ENCODE measurements around the gene SUN2.

The SUN2 gene

DNA sequence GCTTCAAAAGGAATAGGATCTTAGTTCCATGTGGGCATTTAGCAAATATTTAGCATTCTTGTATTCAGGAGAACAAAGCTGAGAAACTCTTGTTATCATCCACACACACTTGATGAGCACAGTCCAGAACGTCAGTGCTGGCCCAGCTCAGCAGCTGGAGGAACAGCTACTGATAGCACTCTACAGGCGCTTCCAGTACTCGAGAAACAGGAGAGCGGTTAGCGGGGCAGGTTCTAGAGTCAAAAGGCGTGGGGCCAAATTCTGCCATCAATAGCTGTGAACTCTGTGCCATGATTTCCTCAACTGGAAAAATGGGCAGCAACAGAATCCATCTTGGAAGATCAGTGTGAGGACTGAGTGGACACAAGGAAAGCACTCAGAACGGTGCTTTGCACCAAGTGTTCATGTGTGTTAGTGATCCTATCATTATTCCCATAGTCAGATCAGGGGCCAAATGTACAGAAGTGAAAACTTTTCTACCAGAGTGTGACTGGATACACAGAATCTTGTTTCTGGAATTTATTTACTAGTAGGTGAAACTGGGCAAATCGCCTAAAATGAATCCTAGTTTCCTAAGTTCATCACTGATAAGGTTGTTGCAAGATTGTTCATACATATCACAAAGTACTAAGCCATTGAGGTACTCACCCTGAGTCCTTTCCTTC lies 58.2 kb downstream of the SUN2 start:
- no peak for DNase-seq (ENCODE audit: low read depth)

DNA sequence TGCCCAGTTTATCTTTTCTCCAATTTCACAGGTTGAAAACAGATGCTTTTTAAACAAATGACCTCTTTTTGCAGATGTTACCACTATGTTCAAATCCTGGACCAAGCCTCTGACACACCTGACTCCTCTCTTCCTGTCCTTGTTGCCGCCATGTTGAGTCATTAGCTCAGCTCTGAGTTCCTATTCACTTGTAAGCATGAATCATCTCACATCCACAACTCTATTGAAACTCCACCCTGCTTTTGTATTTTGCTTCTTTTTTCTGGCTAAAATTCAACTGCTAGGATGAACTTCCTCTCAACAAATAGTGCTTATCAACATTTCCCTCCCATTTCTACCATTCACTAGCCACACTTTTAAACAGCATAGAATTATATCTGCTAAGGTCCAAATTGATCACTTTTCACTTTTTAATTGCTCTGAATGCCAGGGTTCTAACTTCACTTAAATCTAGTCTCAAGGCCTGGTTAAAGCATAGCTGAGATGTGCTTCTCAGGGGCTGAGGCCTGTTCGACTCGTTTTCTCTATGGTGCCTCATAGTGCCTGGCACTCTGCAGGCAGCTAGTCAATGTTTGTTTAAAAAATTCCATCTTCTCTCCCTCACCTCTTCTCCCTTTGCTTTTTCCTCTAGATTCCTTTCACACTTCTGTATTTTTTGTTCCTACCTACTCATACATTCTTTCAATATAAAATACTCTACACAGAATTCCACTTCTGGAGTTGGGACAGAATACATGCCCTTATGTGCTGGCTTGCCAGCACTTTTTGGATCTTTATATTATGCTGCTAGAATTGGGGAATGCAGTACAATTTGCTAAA lies 59.0 kb downstream of the SUN2 start:
- no peak for DNase-seq (ENCODE audit: low read depth)

DNA sequence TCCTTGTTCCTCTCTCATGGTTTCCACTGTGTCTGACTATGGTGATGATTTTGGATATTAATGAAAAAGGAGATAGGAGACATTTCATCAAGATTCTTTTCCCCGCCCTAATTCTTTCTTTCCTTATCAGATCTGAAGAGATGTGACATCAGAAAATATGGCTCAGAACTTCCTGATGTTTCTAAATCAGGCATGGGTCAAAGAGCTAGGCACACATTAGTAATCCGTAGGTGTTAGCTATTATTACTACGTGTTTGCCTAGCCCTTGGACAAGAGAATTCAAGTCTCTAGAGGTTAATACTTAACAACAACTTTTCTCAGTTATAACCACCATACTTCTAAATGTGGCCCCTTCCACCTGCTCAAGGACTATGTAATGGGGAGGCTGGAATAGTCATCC lies 60.9 kb downstream of the SUN2 start:
- DNase-seq (ENCODE audit: low read depth), result no peak

DNA sequence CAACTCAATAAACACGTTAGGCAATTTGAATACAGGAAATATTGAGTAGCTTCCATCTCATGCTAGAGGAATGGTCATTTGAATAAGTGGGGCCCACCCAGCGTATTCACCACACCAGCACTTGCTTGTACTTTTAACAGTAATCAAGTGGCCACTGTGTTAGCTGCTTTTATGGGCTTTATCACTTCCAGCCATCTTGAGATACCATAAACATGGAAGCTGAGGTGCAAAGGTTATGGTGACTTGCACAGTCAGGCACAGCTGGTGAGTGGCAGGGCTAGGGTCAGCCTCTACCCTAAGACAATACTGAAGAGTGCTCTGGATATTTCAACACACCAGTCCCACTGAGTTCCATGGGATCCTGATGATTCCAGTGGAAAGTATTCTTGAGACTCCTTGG lies 61.7 kb downstream of the SUN2 start:
- DNase-seq (ENCODE audit: low read depth), result no peak

DNA sequence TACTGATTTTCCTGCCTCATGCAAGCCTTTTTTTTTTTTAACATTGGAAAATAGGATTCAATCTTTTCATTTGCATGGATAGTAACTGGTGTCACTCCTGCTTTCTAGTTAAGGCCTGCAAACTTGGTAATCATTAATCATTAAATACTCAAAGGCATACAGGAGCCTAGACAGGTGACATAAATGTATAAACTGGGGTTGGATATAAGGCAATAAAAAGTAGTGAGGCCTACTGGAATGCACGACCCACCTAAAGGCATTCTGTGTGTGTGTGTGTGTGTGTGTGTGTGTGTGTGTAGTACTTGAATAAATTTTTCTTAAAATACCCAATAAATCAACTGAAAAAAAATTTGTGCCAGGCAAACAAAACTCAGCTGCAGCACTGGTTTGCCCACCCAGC lies 66.1 kb downstream of the SUN2 start:
- no peak for DNase-seq (ENCODE audit: low read depth)

DNA sequence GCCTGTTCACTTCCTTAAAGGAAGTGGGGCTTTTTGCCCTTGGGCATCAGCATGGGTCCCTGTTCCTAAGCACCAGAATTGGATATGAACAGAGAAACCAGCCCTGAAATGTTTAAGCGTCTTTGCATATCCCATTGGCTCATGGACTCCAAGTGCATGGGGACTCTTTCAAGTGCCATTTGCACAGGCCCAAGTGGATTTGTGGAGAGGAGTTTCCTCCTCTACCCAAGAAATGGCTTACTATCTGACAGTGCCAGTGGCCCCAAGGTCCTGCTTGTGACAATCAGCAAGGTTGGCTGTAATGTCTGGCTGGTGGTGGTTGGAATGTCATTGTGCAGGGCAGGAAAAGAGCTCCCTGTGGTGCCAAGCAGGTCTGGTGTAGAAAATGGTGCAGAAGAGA lies 70.0 kb downstream of the SUN2 start:
- no peak for DNase-seq (ENCODE audit: low read depth)

DNA sequence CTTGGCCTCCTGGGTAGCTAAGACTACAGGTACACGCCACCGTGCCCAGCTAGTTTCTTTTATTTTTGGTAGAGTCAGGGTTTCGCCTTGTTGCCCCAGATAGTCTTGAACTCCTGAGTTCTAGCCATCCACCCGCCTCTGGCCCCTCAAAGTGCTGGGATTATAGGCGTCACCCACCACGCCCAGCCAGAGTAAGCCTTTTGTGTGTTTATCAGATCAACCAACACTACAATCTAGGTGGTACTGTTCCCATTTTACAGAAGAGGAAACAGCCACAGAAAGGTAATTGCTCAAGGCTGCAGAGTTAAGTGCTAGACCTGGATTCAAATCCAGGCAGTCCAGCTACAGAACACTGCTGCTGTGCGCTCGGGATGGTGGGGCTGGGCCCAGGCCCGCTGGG lies 70.9 kb downstream of the SUN2 start:
- no peak for DNase-seq (ENCODE audit: low read depth)

Data from GM04504 (cell line).